GM23338 (cell line): Measurements from ENCODE around the gene CASP7. TPM values are rescaled to one million over a fixed set of nuclear protein-coding genes. Genes with fewer than 3 reads are reported as not detected.

Source experiments
- ATAC-seq: fragments of 200-7000 bp; cut with Tn5 transposase; 3 replicates; pipeline ENCODE4 v1.9.1; 2020
- DNase-seq: peaks from one replicate; pipeline ENCODE4 v3.0.0-alpha.2; 2015; ENCODE audit warnings: low spot score
- H2AFZ ChIP-seq: fragments of 200-600 bp; sonication (generic); 2 replicates; pipeline ENCODE4 v1.8.0; 2016; ENCODE audit warnings: antibody characterized with exemption, mild to moderate bottlenecking, moderate library complexity
- H3F3A ChIP-seq: fragments of 200-600 bp; sonication (generic); replicated peaks from 2 replicates; pipeline ENCODE4 v1.8.0; 2017; ENCODE audit warnings: antibody characterized with exemption, mixed run types, low read depth
- H3K27ac ChIP-seq: fragments of 200-600 bp; sonication (generic); 2 replicates; pipeline ENCODE4 v1.6.1; 2016; ENCODE audit warnings: low read depth
- H3K27me3 ChIP-seq: fragments of 200-600 bp; sonication (generic); 2 replicates; pipeline ENCODE4 v1.8.0; 2016; ENCODE audit warnings: mild to moderate bottlenecking, mixed run types, moderate library complexity; ENCODE audit not compliant: insufficient read depth
- H3K36me3 ChIP-seq: fragments of 200-600 bp; sonication (generic); 2 replicates; pipeline ENCODE4 v1.8.0; 2016; ENCODE audit warnings: mild to moderate bottlenecking; ENCODE audit not compliant: insufficient read depth
- H3K4me1 ChIP-seq: fragments of 200-600 bp; sonication (generic); 2 replicates; pipeline ENCODE4 v1.8.0; 2016; ENCODE audit warnings: mild to moderate bottlenecking, moderate library complexity; ENCODE audit not compliant: insufficient read depth
- H3K4me2 ChIP-seq: fragments of 200-600 bp; sonication (generic); 2 replicates; pipeline ENCODE4 v1.7.1; 2017; ENCODE audit warnings: mixed run types
- H3K4me3 ChIP-seq: fragments of 200-600 bp; sonication (generic); 2 replicates; pipeline ENCODE4 v1.6.1; 2016; ENCODE audit warnings: mixed run types
- H3K79me2 ChIP-seq: fragments of 200-600 bp; sonication (generic); replicated peaks from 2 replicates; pipeline ENCODE4 v1.8.0; 2017; ENCODE audit warnings: mild to moderate bottlenecking; ENCODE audit not compliant: insufficient read depth
- H3K9me2 ChIP-seq: fragments of 200-600 bp; sonication (generic); 2 replicates; pipeline ENCODE4 v1.8.0; 2017; ENCODE audit not compliant: insufficient read depth
- H4K20me1 ChIP-seq: fragments of 200-600 bp; sonication (generic); replicated peaks from 2 replicates; pipeline ENCODE4 v1.8.0; 2017; ENCODE audit warnings: mild to moderate bottlenecking; ENCODE audit not compliant: insufficient read depth
- H3K27ac Mint-ChIP-seq: 2 replicates; pipeline ENCODE4 v1.8.0; 2020; ENCODE audit warnings: inconsistent platforms, mild to moderate bottlenecking, moderate library complexity, mixed read lengths
- H3K27me3 Mint-ChIP-seq: 3 replicates; pipeline ENCODE4 v1.8.0; 2022; ENCODE audit warnings: low read depth, mild to moderate bottlenecking, moderate library complexity, mixed read lengths, inconsistent platforms; ENCODE audit not compliant: insufficient read depth, poor library complexity
- H3K36me3 Mint-ChIP-seq: 3 replicates; pipeline ENCODE4 v1.8.0; 2021; ENCODE audit warnings: low read depth, mild to moderate bottlenecking, inconsistent platforms, moderate library complexity, mixed read lengths
- H3K4me1 Mint-ChIP-seq: 3 replicates; pipeline ENCODE4 v1.8.0; 2020; ENCODE audit warnings: mild to moderate bottlenecking, inconsistent platforms, mixed read lengths
- H3K4me3 Mint-ChIP-seq: 3 replicates; pipeline ENCODE4 v1.8.0; 2021; ENCODE audit warnings: moderate library complexity, mild to moderate bottlenecking, inconsistent platforms, mixed read lengths
- H3K9me3 Mint-ChIP-seq: 3 replicates; pipeline ENCODE4 v1.8.0; 2020; ENCODE audit warnings: moderate library complexity, mild to moderate bottlenecking, inconsistent platforms, mixed read lengths
- EZH2 ChIP-seq: fragments of 200-600 bp; sonication (generic); IDR thresholded peaks from one replicate; pipeline ENCODE4 v1.8.0; 2017; ENCODE audit warnings: antibody characterized with exemption, mild to moderate bottlenecking, low read depth; ENCODE audit not compliant: unreplicated experiment
- EZH2phosphoT487 ChIP-seq: fragments of 200-600 bp; sonication (generic); IDR thresholded peaks from one replicate; pipeline ENCODE4 v1.8.1; 2018; ENCODE audit warnings: antibody characterized with exemption; ENCODE audit not compliant: unreplicated experiment
- JUNB ChIP-seq: IDR thresholded peaks from one replicate; pipeline ENCODE4 v1.6.1; 2016; ENCODE audit warnings: antibody characterized with exemption; ENCODE audit not compliant: unreplicated experiment
- NANOG ChIP-seq: IDR thresholded peaks from 2 replicates; pipeline ENCODE4 v1.6.1; 2016; ENCODE audit warnings: antibody characterized with exemption, borderline replicate concordance
- REST ChIP-seq: IDR thresholded peaks from one replicate; pipeline ENCODE4 v1.6.1; 2018; ENCODE audit warnings: antibody characterized with exemption; ENCODE audit not compliant: unreplicated experiment
- ZNF114 ChIP-seq: fragments of 250-450 bp; sonication (Bioruptor Pico); IDR thresholded peaks from 2 replicates; pipeline ENCODE4 v1.5.0; 2020; ENCODE audit warnings: mild to moderate bottlenecking, moderate library complexity
- ZNF331 ChIP-seq: fragments of 250-450 bp; sonication (Bioruptor Pico); IDR thresholded peaks from 2 replicates; pipeline ENCODE4 v1.5.0; 2020; ENCODE audit warnings: low read depth, mild to moderate bottlenecking, moderate library complexity
- polyA plus RNA-seq: library from polyadenylated mRNA; unstranded; fragments of >200 nt; fragmentation: Nextera tagmentation; extraction: Ambion mirVana; gene quantifications from 2 replicates; pipeline ENCODE4 v1.2.1, GENCODE V29; 2016
- total RNA-seq: library from RNA; depleted of rRNA; stranded (reverse); fragments of >200 nt; shearing (Covaris generic); gene quantifications from 2 replicates; pipeline ENCODE4 v1.2.3, GENCODE V29; 2014

Gene CASP7
- total and polyA plus RNA-seq, 2 experiments from 2014 or later: 2.1 to 7.0 TPM

GRCh38 chr10:113657544-113657943, 22.2 kb upstream of the CASP7 start (continued):
- TF ChIP-seq REST (no peak), ZNF114 (CRISPR knock-in tag) (no peak), ZNF331 (CRISPR knock-in tag) (no peak)

- H3K36me3 Mint-ChIP-seq: no peaks in the 10 kb centered on the region
- H3F3A ChIP-seq: no peaks in the 10 kb centered on the region
These were observed 18.4 kb upstream of the CASP7 start for GRCh38 chr10:113661332-113661731.

More at GRCh38 chr10:113661332-113661731, 18.4 kb upstream of the CASP7 start:
- Mint-ChIP-seq H3K4me1 (no peaks in the 10 kb centered on the region; the same call in 2 of the 3 replicates), H3K9me3 (no peaks in the 10 kb centered on the region), H3K4me3 (no peak overlapping the region), H3K27me3 (peaks cover 4% of the 10 kb centered on the region), H3K27ac (no peak overlapping the region)
- Histone ChIP-seq H3K9me2 (peaks cover 8% of the 10 kb centered on the region; the same call in 1 of the 2 replicates), H3K27ac (no peak overlapping the region), H3K36me3 (no peaks in the 10 kb centered on the region), H3K4me1 (no peaks in the 10 kb centered on the region), H3K27me3 (no peaks in the 10 kb centered on the region), H2AFZ (no peak overlapping the region), H4K20me1 (no peaks in the 10 kb centered on the region), H3K4me2 (no peak overlapping the region), H3K79me2 (no peaks in the 10 kb centered on the region), H3K4me3 (no peak overlapping the region)
- no peak for TF ChIP-seq NANOG
- TF ChIP-seq JUNB: no peak
- no peak for TF ChIP-seq REST
- no peak for TF ChIP-seq EZH2phosphoT487
- TF ChIP-seq EZH2: no peak
- TF ChIP-seq ZNF114 (CRISPR knock-in tag): no peak
- DNase-seq (no peak), ATAC-seq (no peak)
